Activated CD4-positive, alpha-beta T cell treated with anti-CD3 and anti-CD28 coated beads, Interleukin-2, amount 50 U/mL, for 16 hours (primary cell): ENCODE data around the gene ANKRD31.
"Not testable (repeated sequence)": the region's sequence is repeated elsewhere in the genome, so short reads cannot be mapped to it uniquely, and the experiment has no call there.

Source experiments
- DNase-seq: peaks from one replicate; pipeline ENCODE4 v3.0.0-alpha.2; 2020

Gene ANKRD31, protein sequence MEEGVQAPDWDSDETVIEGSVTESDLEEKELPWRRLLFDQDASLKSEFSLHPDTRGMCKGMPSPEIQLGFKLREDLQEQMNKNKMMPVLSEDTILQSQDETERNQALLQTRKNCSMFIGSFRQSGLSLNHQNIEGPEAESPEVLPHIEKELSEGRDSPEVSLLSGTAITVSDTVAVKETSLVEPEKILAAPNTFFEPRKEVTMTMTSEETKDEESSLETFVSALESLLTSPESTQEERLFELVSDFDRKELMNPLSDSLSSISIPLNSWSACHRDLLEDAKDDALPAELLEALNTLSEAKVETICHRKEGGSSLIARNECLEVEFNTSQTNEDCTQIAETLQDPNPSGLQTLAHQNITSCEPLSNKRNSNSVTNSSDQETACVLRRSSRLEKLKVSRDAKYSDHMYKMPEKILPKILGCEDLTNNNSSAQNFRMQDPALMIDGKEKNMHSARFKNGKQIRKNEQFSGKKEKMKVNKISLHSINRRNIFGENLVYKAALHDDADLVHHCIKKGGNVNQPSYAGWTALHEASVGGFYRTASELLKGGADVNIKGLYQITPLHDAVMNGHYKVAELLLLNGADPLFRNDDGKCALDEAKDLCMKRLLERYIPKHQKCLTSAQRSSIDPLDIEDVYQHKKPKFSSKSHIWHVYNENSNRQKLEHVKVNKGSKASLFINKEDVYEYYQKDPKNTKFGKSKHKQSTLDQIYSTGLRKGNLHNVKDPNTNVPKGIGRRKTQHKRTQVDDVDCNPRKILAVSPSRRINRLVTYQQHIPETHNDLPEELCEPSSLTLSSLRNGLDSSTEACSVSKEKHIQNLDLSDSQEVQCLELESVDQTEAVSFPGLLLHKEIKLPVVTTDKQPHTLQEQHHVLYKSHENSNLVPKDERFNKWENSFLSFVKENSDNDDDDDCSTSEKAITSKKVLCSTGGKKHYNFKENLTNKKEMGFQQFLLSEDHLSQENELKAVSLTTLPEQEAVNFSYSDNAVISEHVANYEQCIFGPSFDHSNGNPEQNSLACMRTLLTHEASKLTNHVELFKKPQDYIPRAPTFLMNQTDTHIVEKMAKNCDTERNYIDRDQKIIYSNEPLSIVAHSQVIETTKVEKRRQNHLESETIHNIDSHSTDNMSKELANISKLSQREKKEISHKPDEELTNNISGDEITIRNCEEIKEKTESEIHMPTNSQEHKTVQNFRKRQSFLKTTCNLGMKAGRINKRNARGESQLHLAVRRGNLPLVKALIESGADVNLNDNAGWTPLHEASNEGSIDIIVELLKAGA (N-terminal part only)

DNA sequence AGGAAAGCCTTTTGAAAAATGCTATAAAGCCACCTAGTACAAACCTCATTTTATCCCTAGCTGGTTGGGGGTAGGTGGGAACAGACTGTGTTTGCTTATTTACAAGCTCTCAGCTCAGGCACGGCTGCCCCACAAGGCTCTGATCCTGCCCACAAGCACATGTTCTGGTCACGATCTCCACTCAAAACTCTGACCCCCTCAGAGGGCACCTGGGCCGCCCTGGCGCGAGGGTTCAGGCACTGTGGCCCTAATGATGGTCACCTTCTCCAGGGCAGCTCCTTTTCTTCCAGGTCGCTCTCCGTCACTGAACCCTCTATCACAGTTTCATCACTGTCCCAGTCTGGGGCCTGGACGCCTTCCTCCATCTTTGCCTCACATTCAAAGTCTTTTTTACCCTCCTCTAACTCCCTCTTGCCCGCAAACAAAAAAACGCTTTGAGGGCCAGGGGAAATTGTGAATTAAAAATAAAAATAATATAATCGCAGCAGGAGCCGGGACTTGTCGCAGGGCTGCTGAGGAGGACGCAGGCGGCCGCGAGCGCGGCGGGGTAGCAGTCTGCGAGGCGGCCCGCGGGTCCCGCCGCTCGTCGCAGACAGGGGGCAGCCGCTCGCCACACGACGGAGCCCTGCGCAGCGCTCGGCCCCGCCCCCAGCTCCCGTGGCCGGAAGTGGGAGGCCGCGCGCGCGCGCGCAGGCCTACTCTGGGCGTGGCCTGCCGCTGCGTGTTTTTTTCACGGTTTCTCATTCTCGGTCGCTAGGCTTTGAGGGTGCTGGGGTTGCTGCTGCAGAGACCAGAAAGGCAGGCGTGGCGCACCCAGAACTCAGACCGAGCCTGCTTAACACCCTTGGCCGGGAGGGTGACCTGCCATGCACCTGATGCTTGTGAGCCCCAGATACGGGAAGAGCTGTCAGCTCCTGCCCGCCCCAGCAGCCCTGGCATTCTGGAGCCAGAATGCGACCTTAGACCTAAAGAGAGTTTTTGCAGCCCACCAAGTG is at the start of gene ANKRD31:
TSS of gene ANKRD31 (minus strand) at position 557 of the 995 bp plus-strand sequence. CDS start at position 365, 192 bp downstream.
- peak; percentile 86 for DNase-seq

DNA sequence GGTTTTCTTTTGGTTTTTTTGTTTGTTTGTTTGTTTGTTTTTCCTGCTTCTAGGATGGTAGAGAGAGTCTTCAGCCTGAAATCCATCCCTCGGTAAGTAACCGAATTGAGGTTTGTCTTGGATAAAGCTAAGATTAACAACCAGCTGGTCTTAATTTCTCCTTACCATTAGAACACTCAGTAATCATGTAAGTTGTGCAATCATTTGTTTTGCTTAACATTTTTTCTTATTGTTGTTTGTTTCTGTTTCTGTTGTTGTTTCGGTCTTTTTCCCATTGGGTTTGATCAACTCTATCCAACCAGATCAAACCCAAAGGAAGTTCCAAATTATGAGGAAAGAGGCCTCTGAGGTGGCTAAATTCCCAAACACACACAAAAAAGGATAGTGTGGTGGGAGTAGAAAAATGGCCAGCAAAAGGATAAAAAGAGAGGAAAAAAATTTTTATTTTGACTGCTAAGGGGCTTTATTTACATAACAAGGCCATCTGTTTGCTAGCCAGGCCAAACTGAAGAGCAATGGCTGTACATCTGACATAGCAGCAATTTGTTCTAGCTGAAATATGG is 49.6 kb upstream of the ANKRD31 start:
- DNase-seq = no peak

DNA sequence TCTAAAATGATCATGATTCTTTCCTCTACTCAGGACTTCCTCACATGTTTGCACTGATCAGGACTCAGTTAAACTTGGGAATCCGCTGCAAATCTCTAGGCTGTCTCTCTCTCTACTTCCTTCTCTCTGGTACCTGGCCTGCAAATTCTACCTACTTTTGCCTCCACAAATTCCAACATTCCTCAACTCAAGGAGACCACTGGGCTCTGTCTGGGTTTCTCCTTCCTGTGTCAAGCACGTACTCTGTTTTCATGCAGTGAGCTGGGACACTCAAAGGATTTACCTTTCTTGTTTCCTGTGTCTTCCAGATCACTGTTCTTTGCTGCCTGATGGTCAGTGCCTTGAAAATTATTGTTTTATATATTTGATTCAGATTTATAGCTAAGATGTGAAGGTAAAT is 45.9 kb upstream of the ANKRD31 start:
- no peak for DNase-seq

DNA sequence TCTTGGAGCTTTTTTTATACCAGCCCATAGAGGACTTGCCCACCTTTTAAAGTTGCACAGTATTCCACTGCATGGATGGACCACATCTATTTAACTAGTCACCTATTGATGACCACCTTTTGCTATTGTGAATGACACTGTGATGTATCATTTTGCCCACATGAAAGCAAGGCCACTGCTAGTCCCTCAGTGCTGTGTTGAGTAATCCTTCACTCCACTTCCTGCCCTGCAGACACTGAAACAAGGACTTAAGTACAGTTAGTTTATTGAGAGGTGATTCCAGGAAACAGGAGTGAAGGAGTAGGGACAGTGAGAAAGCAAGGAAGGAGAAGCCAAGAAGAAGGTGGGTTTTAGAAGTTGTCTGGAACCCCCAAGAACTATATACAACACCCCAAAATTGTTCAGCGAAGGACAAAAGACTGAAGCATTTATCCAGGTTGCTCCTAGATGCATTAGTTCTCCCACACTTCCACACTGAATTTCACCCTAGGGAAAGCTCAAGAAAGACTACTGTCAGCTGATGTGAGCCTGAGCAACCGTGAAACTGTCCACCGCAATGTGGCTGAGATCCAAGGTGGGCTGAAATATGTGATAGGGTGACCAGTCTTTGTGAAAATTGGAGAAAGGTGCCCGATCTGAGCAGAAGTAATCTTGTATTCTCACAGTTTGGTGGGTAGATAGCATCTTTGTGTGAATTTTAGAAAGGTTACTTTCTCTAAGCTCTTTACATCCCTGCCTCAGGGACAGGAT is 45.2 kb upstream of the ANKRD31 start:
- DNase-seq = no peak

DNA sequence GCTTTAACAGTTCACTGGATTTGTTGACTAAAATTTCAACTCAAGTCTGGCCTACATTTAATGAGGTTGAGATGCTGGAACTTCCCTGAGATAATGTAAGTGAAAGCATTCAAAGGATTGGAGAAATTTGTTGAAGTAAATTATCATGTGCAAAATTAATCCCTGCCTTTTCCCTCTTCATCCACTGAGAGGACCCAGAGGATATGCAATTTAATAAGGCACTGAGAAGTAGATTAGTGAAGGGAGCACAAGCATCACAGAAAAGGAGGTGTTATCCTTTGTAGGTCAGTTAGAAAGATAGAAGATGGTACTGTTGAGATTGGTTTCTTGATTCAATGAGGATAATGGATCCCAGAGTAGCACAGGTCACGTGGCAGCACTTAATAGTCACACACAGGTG is 42.6 kb upstream of the ANKRD31 start:
- DNase-seq = no peak

DNA sequence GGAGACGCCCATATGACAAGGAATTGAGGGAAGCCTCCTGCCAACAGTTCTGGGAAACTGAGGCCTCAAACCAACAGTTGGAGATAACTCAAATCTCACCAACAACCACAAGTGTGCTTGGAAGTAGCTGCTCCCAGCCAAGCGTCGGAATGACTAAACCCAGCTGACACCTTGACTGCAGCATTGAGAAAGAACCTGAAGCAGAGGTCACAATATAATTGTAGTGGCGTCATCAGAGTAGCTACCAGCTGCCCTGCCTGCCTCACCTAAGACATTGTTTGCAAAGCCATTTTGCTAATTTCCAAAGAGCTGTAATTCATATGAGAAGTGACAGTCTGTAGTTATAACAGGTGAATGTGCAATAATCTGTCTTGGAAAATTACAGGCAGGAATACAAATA is 40.8 kb upstream of the ANKRD31 start:
- no peak for DNase-seq

DNA sequence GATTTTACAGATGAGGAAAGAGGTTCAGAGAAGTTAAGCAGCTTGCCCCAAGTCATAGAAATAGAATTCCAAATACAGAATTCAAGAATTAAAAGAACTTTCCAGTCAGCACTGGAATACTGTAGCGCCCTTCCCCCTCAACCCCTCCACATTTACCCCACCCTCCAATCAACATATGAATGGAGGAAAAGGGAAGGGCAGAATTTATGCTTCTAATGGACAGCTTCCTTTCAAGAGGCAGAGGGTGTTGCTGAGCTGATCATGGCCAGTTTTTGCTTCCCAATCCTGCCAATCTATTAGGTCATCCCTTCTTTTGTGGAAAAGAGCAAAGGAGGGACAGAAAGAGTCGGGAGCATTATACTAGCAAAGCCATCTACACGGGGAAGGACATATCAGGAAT is 39.1 kb upstream of the ANKRD31 start:
- no peak for DNase-seq

DNA sequence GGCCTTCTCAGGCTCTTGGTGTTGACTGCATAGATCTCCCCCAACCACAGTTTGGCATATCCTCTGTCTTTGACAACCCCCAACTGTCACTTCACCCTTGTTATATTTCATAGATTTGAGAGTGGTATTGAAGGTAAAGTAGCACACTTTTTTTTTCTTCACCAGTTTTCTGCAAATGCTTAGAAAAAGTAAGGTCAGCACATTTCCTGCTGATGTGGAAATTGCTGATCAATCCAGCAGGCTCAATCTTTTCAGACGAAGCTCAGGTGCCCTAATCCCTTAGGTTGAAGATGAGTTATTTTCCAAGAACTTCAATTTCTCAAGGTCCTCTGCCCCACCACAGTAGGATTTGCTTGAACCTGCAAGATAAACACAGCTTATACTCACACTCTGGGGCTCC is 38.5 kb upstream of the ANKRD31 start:
- no peak for DNase-seq

DNA sequence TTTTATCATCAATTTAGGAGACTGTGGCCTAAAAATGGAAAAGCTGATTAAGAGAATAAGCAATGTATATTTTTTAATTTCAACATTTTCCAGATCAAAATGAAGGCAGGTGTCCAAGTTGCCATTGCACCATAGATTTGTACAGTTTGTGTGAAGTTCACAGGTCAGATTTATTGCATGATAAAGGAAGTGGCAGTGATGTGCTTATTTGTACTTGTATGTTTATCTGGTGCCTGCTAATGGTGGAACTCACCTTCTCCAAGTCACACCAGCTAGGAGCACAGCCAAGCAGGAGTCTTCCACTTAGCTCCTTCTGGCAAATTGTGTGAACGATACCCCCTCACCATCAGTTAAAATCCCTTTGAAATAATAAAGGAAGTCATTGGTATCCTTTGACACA is 37.8 kb upstream of the ANKRD31 start:
- DNase-seq = no peak

DNA sequence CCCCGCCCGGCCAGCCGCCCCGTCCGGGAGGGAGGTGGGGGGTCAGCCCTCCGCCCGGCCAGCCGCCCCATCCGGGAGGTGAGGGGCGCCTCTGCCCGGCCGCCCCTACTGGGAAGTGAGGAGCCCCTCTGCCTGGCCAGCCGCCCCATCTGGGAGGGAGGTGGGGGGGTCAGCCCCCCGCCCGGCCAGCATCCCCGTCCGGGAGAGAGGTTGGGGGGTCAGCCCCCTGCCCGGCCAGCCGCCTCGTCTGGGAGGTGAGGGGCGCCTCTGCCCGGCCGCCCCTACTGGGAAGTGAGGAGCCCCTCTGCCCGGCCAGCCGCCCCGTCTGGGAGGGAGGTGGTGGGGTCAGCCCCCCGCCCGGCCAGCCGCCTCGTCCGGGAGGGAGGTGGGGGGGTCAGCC is 33.9 kb upstream of the ANKRD31 start:
- DNase-seq = not testable (repeated sequence)

DNA sequence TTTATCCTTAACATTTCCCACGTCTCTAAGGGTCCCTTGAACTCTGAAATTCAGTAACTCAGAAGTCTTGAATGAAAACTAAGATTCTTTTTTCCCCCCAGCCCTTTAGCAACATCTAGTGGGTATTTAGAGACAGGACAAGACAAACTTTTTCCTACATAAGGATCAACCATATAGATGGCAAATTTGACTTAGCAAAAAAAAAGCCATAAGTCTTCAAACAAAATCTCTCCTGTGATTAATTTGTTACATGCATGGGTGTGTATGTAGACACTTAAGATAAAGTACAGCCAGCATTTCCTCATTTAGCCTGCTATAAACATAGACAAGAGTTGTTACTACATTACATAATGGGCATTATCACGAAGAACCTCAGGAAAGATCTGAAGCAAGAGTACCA is 29.1 kb upstream of the ANKRD31 start:
- peak; percentile 8 for DNase-seq

DNA sequence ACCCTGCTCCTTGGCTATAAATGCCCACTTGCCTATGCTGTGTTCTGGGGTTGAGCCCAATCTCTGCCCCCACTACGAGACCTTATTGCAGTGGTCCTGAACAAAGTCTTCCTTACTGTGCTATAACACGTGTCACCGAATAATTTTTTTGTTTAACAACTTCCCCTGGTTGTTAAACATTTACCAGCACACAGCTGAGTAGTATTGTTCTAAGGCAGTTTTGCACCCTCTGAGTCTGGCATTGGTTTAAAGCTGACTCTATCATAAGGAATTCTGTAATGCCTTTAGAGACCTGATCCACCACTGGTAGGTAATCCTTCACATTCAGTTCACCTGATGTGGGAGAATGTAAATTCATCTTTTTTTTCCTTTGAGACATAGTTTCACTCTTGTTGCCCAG is 25.6 kb upstream of the ANKRD31 start:
- DNase-seq = no peak

DNA sequence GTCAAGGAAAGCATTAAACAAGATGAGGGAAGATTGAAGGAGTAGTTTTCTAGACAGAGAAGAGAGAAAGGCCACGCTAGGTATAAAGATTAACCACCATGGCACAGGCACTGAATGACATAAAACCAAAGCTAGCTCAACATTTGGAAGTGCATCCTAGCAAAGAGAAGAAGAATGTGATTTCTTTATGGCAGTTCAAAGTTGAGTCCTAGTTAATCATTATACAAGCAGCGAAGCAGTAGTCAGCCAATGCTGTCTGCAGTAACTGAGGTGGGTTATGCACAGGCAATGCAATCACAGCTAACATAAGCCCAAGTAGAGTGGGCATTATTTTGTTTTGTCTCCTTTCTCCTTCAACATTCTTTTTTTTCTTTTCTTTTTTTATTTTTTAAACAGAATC is 24.0 kb upstream of the ANKRD31 start:
- no peak for DNase-seq

DNA sequence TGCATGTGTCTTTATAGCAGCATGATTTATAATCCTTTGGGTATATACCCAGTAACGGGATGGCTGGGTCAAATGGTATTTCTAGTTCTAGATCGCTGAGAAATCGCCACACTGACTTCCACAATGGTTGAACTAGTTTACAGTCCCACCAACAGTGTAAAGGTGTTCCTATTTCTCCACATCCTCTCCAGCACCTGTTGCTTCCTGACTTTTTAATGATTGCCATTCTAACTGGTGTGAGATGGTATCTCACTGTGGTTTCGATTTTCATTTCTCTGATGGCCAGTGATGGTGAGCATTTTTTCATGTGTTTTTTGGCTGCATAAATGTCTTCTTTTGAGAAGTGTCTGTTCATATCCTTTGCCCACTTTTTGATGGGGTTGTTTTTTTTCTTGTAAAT is 13.8 kb upstream of the ANKRD31 start:
- not testable (repeated sequence) for DNase-seq

DNA sequence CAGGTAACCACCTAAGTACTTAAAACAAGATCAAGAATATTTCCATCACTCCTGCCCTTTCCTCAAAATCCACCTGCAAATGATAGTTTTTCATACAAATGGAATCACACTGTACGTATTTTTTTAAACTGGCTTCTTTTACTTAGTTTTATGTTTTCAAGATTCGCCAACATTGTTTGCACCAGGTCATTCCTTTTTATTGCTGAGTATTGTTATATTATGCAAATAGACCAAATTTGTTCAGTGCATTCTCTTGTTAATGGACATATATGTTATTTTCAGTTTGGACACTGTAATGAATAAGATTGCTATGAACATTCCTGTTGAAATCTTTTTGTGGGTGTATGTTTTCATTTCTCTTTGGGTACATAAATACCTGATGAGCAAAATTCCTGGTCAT is 8.3 kb upstream of the ANKRD31 start:
- no peak for DNase-seq

DNA sequence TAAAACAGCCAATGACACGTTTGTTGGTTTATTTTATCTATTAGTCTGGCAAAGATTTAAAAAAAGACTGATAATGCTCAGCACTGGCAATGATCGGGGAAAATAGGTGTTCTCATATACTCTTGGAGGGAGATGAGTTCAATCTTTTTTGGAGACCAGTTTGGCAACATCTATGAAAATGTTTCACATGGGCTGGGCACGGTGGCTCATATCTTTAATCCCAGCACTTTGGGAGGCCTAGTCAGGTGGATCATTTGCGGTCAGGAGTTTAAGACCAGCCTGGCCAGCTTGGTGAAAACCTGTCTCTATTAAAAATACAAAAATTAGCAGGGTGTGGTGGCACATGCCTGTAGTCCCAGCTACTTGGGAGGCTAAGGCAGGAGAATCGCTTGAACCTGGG is 6.8 kb upstream of the ANKRD31 start:
- DNase-seq = no peak

DNA sequence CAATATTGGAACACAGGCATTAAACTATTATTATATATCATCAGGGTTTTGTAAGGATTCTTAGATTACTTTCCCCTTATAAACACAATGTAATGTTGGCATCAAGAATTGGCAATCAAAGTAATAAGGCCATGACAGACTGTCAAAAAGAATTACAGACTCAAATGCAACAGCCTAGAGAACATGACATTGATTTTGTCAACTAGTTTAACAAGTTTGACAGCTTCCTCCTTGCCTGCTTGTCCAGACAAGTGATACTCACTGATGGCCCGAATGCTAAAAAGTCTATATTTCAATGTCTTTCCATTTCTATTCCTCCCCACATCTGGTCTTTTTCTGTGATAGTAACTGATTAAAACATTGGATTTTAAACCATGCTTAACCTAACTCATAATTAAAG is 6.4 kb upstream of the ANKRD31 start:
- no peak for DNase-seq

DNA sequence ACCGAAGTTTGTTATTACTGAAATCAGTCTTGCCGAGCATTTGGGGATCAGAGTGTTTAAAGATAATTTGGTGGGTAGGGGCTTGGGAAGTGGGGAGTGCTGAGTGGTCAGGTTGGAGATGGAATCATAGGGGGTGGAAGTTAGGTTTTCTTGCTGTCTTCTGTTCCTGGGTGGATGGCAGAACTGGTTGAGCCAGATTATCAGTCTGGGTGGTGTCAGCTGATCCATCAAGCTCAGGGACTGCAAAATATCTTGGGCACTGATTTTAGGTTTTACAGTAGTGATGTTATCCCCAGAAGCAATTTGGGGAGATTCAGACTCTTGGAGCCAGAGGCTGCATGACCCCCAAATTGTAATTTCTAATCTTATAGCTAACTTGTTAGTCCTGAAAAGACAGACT is 5.4 kb upstream of the ANKRD31 start:
- no peak for DNase-seq

DNA sequence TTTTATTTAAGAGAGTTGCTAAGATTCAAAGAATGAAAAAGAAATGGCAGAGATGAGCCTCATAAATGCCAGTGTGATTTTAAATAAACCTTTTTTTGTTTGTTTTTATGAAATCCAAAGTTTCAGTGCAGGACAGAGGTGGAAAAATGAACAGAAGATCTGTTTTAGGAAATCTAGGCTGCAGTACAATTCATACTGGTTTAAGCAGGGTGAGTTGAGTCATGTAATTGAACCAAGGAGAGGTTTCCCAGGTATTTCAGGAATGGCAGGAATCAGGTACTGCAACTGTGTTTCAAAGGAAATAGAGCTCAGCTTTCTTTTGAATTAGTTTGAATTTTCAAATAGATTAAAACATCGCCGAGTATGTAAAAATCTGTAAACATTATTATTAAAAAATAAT is 3.0 kb upstream of the ANKRD31 start:
- DNase-seq = no peak

DNA sequence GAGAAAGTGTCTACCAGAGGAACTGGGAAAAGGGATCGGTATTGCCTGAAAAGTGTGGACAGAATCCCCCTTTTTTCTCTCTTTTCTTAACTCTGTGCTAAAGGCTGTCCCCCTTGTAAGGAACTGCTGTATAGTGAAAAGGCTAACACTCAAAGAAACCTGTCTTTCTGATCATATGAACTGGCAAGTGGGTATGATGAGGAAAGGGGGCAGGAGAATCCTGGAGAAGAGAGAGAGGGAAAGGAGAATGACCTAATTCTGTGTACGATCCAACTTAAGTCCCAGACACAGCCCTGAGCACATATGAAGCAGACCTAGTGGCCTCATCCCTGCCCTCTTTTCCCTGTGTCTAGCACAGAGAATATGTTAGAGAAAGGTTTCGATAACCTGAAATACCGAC is 967 bp downstream of the ANKRD31 start:
- DNase-seq = no peak

DNA sequence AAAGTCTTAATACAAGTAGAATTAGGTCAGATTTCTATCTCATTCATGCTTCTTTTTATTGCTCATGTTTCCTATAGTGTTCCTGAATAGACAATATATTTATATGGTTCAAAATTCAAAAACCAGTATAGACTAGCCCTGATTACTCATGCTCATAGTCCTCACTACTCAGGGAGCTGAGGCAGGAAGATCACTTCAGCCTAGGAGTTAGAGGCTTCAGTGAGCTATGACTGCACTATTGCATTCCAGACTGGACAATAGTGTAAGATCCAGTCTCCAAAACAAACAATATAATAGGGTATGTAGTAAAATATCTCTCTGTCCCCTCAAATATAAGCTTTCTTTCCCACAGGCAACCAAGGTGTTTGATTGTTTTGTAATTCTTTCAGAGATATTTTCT is 2.4 kb downstream of the ANKRD31 start:
- no peak for DNase-seq
